Ovary (tissue), 3 donors: Measurements from ENCODE around the gene DACH1.

ENCODE experiments used
- POLR2A ChIP-seq: fragments of 450-650 bp; IDR thresholded peaks from one replicate; pipeline ENCODE4 v1.6.1; 2017; ENCODE audit warnings: antibody characterized with exemption, mild to moderate bottlenecking, moderate library complexity
- TF ChIP-seq, protein P1 (sequence below), 3 donors: fragments of 450-650 bp in 2 of 3; fragments of 200-600 bp in 1 of 3; IDR thresholded peaks; one replicate each; pipeline versions ENCODE4 v1.5.1 to v1.8.0; 2016 to 2022; ENCODE audit warnings: antibody characterized with exemption in 3 of 3, mild to moderate bottlenecking in 1 of 3
- donor health status: DM: no; HTN: no; CAD: no.

DNA sequence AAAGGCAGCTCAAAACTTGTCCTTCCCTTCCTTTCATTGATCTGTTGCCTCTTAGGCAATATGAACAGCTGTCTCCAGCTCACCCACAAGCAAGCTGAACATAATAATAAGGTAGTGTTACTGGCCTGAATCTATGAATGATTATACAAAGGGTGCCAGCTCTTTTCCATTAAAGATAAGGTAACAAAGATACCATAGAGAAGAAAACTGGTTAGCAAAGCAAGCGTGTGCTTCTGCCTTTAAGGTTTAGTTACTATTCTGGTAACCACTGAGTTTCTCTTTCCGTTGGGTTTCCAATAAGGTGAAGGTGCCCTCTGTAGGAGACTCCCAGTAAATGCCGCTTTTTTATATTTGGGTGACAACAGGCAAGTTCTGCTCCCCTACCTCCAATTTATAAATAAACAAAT lies 12.1 kb upstream of the DACH1 start:
- TF ChIP-seq POLR2A = no peak
- TF ChIP-seq, protein P1, sequence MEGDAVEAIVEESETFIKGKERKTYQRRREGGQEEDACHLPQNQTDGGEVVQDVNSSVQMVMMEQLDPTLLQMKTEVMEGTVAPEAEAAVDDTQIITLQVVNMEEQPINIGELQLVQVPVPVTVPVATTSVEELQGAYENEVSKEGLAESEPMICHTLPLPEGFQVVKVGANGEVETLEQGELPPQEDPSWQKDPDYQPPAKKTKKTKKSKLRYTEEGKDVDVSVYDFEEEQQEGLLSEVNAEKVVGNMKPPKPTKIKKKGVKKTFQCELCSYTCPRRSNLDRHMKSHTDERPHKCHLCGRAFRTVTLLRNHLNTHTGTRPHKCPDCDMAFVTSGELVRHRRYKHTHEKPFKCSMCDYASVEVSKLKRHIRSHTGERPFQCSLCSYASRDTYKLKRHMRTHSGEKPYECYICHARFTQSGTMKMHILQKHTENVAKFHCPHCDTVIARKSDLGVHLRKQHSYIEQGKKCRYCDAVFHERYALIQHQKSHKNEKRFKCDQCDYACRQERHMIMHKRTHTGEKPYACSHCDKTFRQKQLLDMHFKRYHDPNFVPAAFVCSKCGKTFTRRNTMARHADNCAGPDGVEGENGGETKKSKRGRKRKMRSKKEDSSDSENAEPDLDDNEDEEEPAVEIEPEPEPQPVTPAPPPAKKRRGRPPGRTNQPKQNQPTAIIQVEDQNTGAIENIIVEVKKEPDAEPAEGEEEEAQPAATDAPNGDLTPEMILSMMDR (IDR thresholded peaks at IDR 0.05) = no peak
